Activated T-helper 2 cell treated with anti-CD3 and anti-CD28 coated beads, Interferon-gamma antibody, Interleukin-2, Interleukin-4, amounts not matched to agents 10 μg/mL and 5 μg/mL and 100 μg/mL, durations not matched to agents 14 hours and 24 hours and 36 hours (primary cell): Measurements from ENCODE around the gene CFAP97D2. TPM values are rescaled to one million over a fixed set of nuclear protein-coding genes. Genes with fewer than 3 reads are reported as not detected.
A peak's percentile ranks its signal among the peaks of the same experiment; 100 is the strongest.
"Not testable (repeated sequence)": the region's sequence is repeated elsewhere in the genome, so short reads cannot be mapped to it uniquely, and the experiment has no call there.

ENCODE experiments used
- DNase-seq: peaks from one replicate; pipeline ENCODE4 v3.0.0; 2021; ENCODE audit warnings: low spot score
- H3K27ac Mint-ChIP-seq: one replicate; pipeline ENCODE4 v1.8.0; 2021; ENCODE audit warnings: mixed read lengths
- H3K27me3 Mint-ChIP-seq: one replicate; pipeline ENCODE4 v1.8.0; 2021; ENCODE audit warnings: low read depth, mixed read lengths
- H3K36me3 Mint-ChIP-seq: one replicate; pipeline ENCODE4 v1.8.0; 2021; ENCODE audit warnings: low read depth, mixed read lengths
- H3K4me1 Mint-ChIP-seq: one replicate; pipeline ENCODE4 v1.8.0; 2021; ENCODE audit warnings: low read depth, mixed read lengths
- H3K4me3 Mint-ChIP-seq: one replicate; pipeline ENCODE4 v1.8.0; 2021; ENCODE audit warnings: low read depth, mild to moderate bottlenecking, moderate library complexity, mixed read lengths
- H3K9me3 Mint-ChIP-seq: one replicate; pipeline ENCODE4 v1.8.0; 2021; ENCODE audit warnings: mixed read lengths
- intact Hi-C: fragments of 100-400 bp; cut with micrococcal nuclease; formaldehyde crosslinking; loops from one replicate; pipeline ENCODE4 v1.15.1; 2023
- total RNA-seq: library from RNA; stranded (reverse); gene quantifications from 2 replicates; pipeline ENCODE4 v1.2.3, GENCODE V29; 2022

The CFAP97D2 gene
- total RNA-seq, 1 donor from 2014 or later = not detected

GRCh38 chr13:114146173-114146572 is 32.9 kb upstream of the CFAP97D2 start:
- Mint-ChIP-seq H3K9me3 (no peaks in the 10 kb centered on the region), H3K27me3 (peaks cover 6% of the 10 kb centered on the region), H3K36me3 (no peaks in the 10 kb centered on the region), H3K27ac (no peak overlapping the region), H3K4me1 (peaks cover 60% of the 10 kb centered on the region), H3K4me3 (no peak overlapping the region)
- no peak for DNase-seq
- intact Hi-C loops = loop anchor here (5.0 kb wide), 2 partner anchors 34 to 81 kb away; no protein-coding TSS in a partner anchor

- peak overlapping the region; percentile 7 for H3K27ac Mint-ChIP-seq
- H3K27me3 Mint-ChIP-seq = peaks cover 6% of the 10 kb centered on the region
- H3K4me3 Mint-ChIP-seq = no peak overlapping the region
- H3K36me3 Mint-ChIP-seq = no peaks in the 10 kb centered on the region
- no peak for DNase-seq
- intact Hi-C loops = loop anchor here (5.0 kb wide), 2 partner anchors 34 to 81 kb away; no protein-coding TSS in a partner anchor
- peaks cover 63% of the 10 kb centered on the region for H3K4me1 Mint-ChIP-seq
- H3K9me3 Mint-ChIP-seq = no peaks in the 10 kb centered on the region
Measured at GRCh38 chr13:114146629-114147028, 32.4 kb upstream of the CFAP97D2 start.

GRCh38 chr13:114147803-114148520 is 31.1 kb upstream of the CFAP97D2 start:
- DNase-seq = no peak
- Mint-ChIP-seq H3K4me1 (peaks cover 67% of the 10 kb centered on the region), H3K27me3 (peaks cover 6% of the 10 kb centered on the region), H3K27ac (peak overlapping the region; percentile 78), H3K4me3 (peak overlapping the region; percentile 49), H3K36me3 (no peaks in the 10 kb centered on the region), H3K9me3 (no peaks in the 10 kb centered on the region)
- intact Hi-C loops = loop anchor here (1.0 to 5.0 kb wide), 5 partner anchors 19 to 83 kb away; no protein-coding TSS in a partner anchor

- Mint-ChIP-seq H3K9me3 (no peaks in the 10 kb centered on the region), H3K27me3 (peaks cover 7% of the 10 kb centered on the region), H3K36me3 (no peaks in the 10 kb centered on the region), H3K4me1 (peaks cover 68% of the 10 kb centered on the region), H3K4me3 (peak overlapping the region; percentile 49), H3K27ac (peak overlapping the region; percentile 78)
- intact Hi-C loops = loop anchor here (1.0 to 5.0 kb wide), 5 partner anchors 19 to 83 kb away; no protein-coding TSS in a partner anchor
- DNase-seq = peak; percentile 86
Measured at GRCh38 chr13:114148521-114148855, 30.6 kb upstream of the CFAP97D2 start.

GRCh38 chr13:114148886-114149285 is 30.2 kb upstream of the CFAP97D2 start:
- H3K36me3 Mint-ChIP-seq, H3K4me3 Mint-ChIP-seq, DNase-seq, H3K9me3 Mint-ChIP-seq: not testable (repeated sequence)
- Mint-ChIP-seq H3K4me1 (peaks cover 69% of the 10 kb centered on the region), H3K27ac (peak overlapping the region; percentile 78), H3K27me3 (peaks cover 11% of the 10 kb centered on the region)
- intact Hi-C loops = loop anchor here (1.0 to 5.0 kb wide), 5 partner anchors 20 to 84 kb away; no protein-coding TSS in a partner anchor

- no peak for DNase-seq
- H3K36me3 Mint-ChIP-seq = no peaks in the 10 kb centered on the region
- H3K4me3 Mint-ChIP-seq = no peak overlapping the region
- peaks cover 11% of the 10 kb centered on the region for H3K27me3 Mint-ChIP-seq
- H3K4me1 Mint-ChIP-seq = peaks cover 70% of the 10 kb centered on the region
- H3K27ac Mint-ChIP-seq = no peak overlapping the region
- intact Hi-C loops = loop anchor here (5.0 kb wide), 2 partner anchors 38 to 77 kb away; no protein-coding TSS in a partner anchor
- H3K9me3 Mint-ChIP-seq = no peaks in the 10 kb centered on the region
Measured at GRCh38 chr13:114149774-114150740, 29.0 kb upstream of the CFAP97D2 start.

GRCh38 chr13:114151031-114151430 is 28.0 kb upstream of the CFAP97D2 start:
- Mint-ChIP-seq H3K27me3 (peaks cover 9% of the 10 kb centered on the region), H3K4me1 (peaks cover 63% of the 10 kb centered on the region), H3K36me3 (no peaks in the 10 kb centered on the region), H3K9me3 (no peaks in the 10 kb centered on the region), H3K4me3 (peak overlapping the region; percentile 27), H3K27ac (no peak overlapping the region)
- no peak for DNase-seq
- intact Hi-C loops = no loop called here

GRCh38 chr13:114151565-114152284 is 27.3 kb upstream of the CFAP97D2 start:
- intact Hi-C loops = no loop called here
- Mint-ChIP-seq H3K27me3 (peaks cover 7% of the 10 kb centered on the region), H3K36me3 (no peaks in the 10 kb centered on the region), H3K4me1 (peaks cover 60% of the 10 kb centered on the region), H3K27ac (no peak overlapping the region), H3K9me3 (no peaks in the 10 kb centered on the region), H3K4me3 (no peak overlapping the region)
- no peak for DNase-seq

GRCh38 chr13:114152285-114152645 is 26.8 kb upstream of the CFAP97D2 start:
- Mint-ChIP-seq H3K27me3 (peaks cover 5% of the 10 kb centered on the region), H3K27ac (no peak overlapping the region), H3K4me1 (peaks cover 57% of the 10 kb centered on the region), H3K4me3 (no peak overlapping the region), H3K9me3 (no peaks in the 10 kb centered on the region), H3K36me3 (no peaks in the 10 kb centered on the region)
- no peak for DNase-seq
- intact Hi-C loops = no loop called here

- Mint-ChIP-seq H3K4me1 (peaks cover 58% of the 10 kb centered on the region), H3K9me3 (no peaks in the 10 kb centered on the region), H3K27me3 (peaks cover 5% of the 10 kb centered on the region), H3K4me3 (no peak overlapping the region), H3K27ac (no peak overlapping the region), H3K36me3 (no peaks in the 10 kb centered on the region)
- intact Hi-C loops = no loop called here
- no peak for DNase-seq
Measured at GRCh38 chr13:114152831-114153371, 26.2 kb upstream of the CFAP97D2 start.

GRCh38 chr13:114153485-114154080 is 25.5 kb upstream of the CFAP97D2 start:
- Mint-ChIP-seq H3K9me3 (no peaks in the 10 kb centered on the region), H3K4me3 (no peak overlapping the region), H3K27ac (no peak overlapping the region), H3K27me3 (peaks cover 8% of the 10 kb centered on the region), H3K36me3 (no peaks in the 10 kb centered on the region), H3K4me1 (peaks cover 57% of the 10 kb centered on the region)
- DNase-seq = no peak
- intact Hi-C loops = no loop called here

- intact Hi-C loops = no loop called here
- Mint-ChIP-seq H3K27me3 (peaks cover 15% of the 10 kb centered on the region), H3K4me3 (peak overlapping the region; percentile 47), H3K27ac (peak overlapping the region; percentile 50), H3K9me3 (no peaks in the 10 kb centered on the region), H3K4me1 (peaks cover 49% of the 10 kb centered on the region), H3K36me3 (no peaks in the 10 kb centered on the region)
- no peak for DNase-seq
Measured at GRCh38 chr13:114154476-114154875, 24.6 kb upstream of the CFAP97D2 start.
